Erythroblast (primary cell): Measurements from ENCODE around the gene NDUFC1.

Experiments
- GATA1 ChIP-seq: IDR thresholded peaks from 2 replicates; pipeline ENCODE4 v1.6.1; 2011; ENCODE audit warnings: low read depth, mild to moderate bottlenecking, control low read depth, low read length, moderate library complexity
- POLR2A ChIP-seq: IDR thresholded peaks from 2 replicates; pipeline ENCODE4 v1.6.1; 2011; ENCODE audit warnings: mild to moderate bottlenecking, low read length

GRCh38 chr4:139265654-139266053 lies 36.6 kb downstream of the NDUFC1 start:
- TF ChIP-seq POLR2A (no peak), GATA1 (no peak)
